GM12865 (cell line): ENCODE measurements around the gene ASL.
A peak's percentile ranks its signal among the peaks of the same experiment; 100 is the strongest.
"Not testable (repeated sequence)": the region's sequence is repeated elsewhere in the genome, so short reads cannot be mapped to it uniquely, and the experiment has no call there.

ENCODE experiments used
- DNase-seq: peaks from one replicate; pipeline ENCODE4 v3.0.0; 2010; ENCODE audit warnings: low read depth
- H3K4me3 ChIP-seq: 2 replicates; pipeline ENCODE4 v1.5.1; 2011; ENCODE audit warnings: mild to moderate bottlenecking, low read depth, low read length, control low read depth
- TF ChIP-seq, protein P1 (sequence below): IDR thresholded peaks from 2 replicates; pipeline ENCODE4 v1.5.1; 2011; ENCODE audit warnings: low read length, control low read depth, low read depth, inconsistent platforms; ENCODE audit not compliant: insufficient read depth; ENCODE audit errors: missing control alignments

ASL gene

DNA sequence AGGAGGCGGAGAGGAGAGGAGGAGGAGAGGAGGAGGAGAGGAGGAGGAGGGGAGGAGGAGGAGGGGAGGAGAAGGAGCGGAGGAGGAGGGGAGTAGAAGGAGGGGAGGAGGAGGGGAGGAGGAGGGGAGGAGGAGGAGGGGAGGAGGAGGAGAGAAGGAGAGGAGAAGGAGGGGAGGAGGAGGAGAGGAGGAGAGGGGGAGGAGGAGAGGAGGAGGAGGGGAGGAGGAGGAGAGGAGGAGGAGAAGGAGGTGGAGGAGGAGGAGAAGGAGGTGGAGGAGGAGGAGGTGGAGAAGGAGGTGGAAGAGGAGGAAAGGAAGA lies 23.6 kb downstream of the ASL start:
- DNase-seq: no peak
- H3K4me3 ChIP-seq: no peak overlapping the region
- TF ChIP-seq, protein P1, sequence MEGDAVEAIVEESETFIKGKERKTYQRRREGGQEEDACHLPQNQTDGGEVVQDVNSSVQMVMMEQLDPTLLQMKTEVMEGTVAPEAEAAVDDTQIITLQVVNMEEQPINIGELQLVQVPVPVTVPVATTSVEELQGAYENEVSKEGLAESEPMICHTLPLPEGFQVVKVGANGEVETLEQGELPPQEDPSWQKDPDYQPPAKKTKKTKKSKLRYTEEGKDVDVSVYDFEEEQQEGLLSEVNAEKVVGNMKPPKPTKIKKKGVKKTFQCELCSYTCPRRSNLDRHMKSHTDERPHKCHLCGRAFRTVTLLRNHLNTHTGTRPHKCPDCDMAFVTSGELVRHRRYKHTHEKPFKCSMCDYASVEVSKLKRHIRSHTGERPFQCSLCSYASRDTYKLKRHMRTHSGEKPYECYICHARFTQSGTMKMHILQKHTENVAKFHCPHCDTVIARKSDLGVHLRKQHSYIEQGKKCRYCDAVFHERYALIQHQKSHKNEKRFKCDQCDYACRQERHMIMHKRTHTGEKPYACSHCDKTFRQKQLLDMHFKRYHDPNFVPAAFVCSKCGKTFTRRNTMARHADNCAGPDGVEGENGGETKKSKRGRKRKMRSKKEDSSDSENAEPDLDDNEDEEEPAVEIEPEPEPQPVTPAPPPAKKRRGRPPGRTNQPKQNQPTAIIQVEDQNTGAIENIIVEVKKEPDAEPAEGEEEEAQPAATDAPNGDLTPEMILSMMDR: no peak

DNA sequence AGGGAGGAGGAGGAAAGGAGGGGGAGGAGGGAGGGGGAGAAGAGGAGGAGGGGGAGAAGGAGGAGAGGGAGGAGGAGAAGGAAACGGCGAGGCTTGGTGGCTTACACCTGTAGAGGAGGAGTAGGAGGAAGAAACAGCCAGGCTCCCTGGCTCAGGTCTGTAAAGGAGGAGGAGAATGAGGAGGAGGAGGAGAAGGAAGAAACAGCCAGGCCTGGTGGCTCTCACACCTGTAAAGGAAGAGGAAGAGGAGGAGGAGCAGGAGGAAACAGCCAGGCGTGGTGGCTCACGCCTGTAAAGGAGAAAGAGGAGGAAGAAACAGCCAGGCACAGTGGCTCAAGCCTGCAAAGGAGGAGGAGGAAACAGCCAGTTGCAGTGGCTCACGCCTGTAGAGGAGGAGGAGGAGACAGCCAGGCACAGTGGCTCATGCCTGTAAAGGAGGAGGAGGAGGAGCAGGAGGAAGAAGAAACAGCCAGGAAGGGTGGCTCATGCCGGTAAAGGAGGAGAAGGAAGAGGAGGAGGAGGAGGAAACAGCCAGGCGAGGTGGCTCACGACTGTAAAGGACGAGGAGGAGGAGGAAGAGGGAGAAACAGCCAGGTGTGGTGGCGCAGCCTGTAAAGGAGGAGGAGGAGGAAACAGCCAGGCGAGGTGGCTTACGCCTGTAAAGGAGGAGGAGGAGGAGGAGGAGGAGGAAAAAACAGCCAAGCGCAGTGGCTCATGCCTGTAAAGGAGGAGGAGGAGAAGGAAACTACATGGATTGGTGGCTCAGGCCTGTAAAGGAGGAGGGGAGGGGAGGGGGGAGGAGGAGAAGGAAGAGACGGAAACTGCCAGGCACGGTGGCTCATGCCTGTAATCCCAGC lies 24.2 kb downstream of the ASL start:
- H3K4me3 ChIP-seq: peak overlapping the region; percentile 29
- peak; percentile 39 for DNase-seq

DNA sequence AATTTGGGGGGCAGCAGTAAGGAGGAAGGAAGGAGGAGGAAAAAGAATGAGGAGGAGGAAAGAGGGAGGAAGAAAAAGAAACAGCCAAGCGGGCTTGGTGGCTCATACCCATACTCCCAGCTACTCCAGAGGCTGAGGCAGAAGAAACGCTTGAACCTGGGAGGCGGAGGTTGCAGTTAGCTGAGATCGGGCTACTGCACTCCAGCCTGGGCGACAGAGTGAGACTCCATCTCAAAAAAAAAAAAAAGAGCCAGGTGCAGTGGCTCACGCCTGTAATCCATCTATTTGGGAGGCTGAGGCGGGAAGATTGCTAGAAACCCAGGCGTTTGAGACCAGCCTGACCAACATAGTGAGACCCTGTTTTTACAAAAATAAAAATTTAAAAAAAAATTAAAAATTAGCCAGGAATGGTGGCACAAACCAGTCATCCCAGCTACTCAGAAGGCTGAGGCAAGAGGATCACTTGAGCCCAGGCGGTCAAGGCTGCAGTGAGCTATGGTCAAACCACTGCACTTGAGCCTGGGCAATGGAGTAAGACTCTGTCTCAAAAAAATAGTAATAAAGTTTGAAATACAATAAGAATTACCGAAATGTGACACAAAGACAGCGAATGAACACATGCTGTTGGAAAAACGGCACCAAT lies 24.9 kb downstream of the ASL start:
- DNase-seq: no peak
- TF ChIP-seq, protein P1: no peak
- H3K4me3 ChIP-seq: peak overlapping the region; percentile 29

More for the DNA sequence above, 24.2 kb downstream of the ASL start:
- TF ChIP-seq, protein P1: no peak

DNA sequence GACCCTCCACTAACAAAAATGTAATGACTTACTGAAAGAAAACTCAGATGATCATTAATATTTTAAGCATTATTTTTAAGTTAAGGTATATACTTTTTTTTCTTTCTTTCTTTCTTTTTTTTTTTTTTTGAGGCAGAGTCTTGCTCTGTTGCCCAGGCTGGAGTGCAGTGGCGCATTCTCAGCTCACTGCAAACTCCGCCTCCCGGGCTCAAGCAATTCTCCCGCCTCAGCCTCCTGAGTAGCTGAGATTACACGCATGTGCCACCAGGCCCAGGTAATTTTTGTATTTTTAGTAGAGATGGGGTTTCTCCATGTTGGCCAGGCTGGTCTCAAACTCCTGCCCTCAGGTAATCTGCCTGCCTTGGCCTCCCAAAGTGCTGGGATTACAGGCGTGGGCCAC lies 26.5 kb downstream of the ASL start:
- H3K4me3 ChIP-seq, DNase-seq: not testable (repeated sequence)

DNA sequence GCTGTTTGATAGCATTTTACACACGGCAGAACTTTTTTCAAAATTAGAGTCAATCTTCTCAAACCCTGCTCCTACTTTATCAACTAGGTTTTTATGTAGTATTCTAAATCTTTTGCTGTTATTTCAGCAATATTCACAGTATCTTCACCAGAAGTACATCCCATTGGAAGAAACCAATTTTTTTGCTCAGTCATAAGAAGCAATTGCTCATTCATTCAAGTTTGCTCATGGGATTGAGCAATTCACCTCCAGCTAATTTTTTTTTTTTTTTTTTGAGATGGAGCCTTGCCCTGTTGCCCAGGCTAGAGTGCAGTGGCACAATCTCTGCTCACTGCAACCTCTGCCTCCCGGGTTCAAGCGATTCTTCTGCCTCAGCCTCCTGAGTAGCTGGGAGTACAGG lies 28.4 kb downstream of the ASL start:
- DNase-seq, H3K4me3 ChIP-seq: not testable (repeated sequence)

DNA sequence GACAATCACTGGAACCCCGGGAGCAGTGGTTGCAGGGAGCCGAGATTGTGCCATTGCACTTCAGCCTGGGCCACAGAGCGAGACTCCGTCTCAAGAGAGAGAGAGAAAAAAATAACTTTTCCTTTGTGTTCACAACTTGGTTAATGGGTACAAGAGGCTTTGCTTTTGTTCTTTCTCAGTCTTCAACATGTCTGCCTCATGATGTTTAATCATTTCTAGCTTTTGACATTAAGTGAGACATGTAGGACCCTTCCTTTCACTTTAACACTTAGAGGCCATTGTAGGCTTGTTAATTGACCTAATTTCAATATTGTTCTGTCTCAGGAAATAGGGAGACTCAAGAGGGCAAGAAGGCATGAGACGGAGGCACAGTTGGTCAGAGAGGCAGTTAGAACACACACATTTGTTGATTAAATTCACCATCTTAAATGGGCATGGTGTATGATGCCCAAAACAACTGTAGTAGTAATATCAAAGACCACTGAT lies 29.7 kb downstream of the ASL start:
- no peak overlapping the region for H3K4me3 ChIP-seq
- no peak for DNase-seq
- TF ChIP-seq, protein P1: no peak

DNA sequence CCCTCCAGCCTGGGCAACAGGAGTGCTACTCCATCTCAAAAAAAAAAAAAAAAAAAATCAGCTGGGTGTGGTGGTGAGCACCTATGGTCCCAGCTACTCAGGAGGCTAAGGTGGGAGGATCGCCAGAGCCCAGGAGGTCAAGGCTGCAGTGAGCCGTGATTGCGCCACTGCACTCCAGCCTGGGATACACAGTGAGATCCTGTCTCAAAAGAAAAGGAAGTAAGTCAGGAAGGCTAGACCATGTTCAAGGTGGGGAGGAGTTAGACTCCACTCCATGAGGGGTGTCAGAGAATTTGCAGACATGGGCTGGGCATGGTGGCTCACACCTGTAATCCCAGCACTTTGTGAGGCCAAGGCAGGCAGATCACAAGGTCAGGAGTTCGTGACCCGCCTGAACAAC lies 32.8 kb downstream of the ASL start:
- DNase-seq, H3K4me3 ChIP-seq: not testable (repeated sequence)

DNA sequence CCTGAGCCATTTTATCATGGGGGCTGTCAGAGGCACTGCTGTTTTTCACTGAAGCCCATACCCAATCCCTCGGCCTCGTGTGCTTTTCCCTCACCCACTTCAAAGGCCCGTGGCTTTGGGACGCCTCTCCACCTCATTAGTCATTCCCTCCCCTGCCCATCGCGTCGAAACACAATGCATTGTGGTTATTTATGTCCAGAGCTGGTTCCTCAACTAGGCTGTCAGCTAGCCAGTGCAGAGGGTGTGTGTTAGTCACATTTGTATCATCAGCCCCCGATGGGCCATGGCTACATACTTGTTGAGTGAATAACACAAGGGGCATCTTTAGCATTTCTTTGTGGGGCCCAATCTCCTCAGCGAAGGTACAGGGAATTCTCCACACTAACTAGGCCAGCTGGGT lies 35.2 kb downstream of the ASL start:
- TF ChIP-seq, protein P1: no peak
- DNase-seq: no peak
- H3K4me3 ChIP-seq: no peak overlapping the region
